Activated naive CD4-positive, alpha-beta T cell treated with anti-CD3 and anti-CD28 coated beads for 36 hours (primary cell): Measurements from ENCODE around the gene TRPM7. TPM values are rescaled to one million over a fixed set of nuclear protein-coding genes. Genes with fewer than 3 reads are reported as not detected.
A peak's percentile ranks its signal among the peaks of the same experiment; 100 is the strongest.
"Not testable (repeated sequence)": the region's sequence is repeated elsewhere in the genome, so short reads cannot be mapped to it uniquely, and the experiment has no call there.

ENCODE experiments used
- CTCF ChIA-PET: fragments of 350-600 bp; sonication (Branson Sonifier 250); formaldehyde crosslinking; loops from one replicate; lab custom pipeline; 2021; ENCODE audit warnings: antibody characterized with exemption; lab: Charles Lee
- DNase-seq: peaks from one replicate; pipeline ENCODE4 v3.0.0-alpha.2; 2020
- H3K27ac Mint-ChIP-seq: one replicate; pipeline ENCODE4 v1.8.0; 2021; ENCODE audit warnings: mild to moderate bottlenecking, mixed read lengths
- H3K27me3 Mint-ChIP-seq: one replicate; pipeline ENCODE4 v1.8.0; 2021; ENCODE audit warnings: low read depth, mixed read lengths
- H3K36me3 Mint-ChIP-seq: one replicate; pipeline ENCODE4 v1.8.0; 2021; ENCODE audit warnings: low read depth, mixed read lengths
- H3K4me1 Mint-ChIP-seq: one replicate; pipeline ENCODE4 v1.8.0; 2021; ENCODE audit warnings: low read depth, mixed read lengths
- H3K4me3 Mint-ChIP-seq: one replicate; pipeline ENCODE4 v1.8.0; 2021; ENCODE audit warnings: mild to moderate bottlenecking, moderate library complexity, mixed read lengths
- H3K9me3 Mint-ChIP-seq: one replicate; pipeline ENCODE4 v1.8.0; 2021; ENCODE audit warnings: mixed read lengths
- intact Hi-C: fragments of 100-400 bp; cut with micrococcal nuclease; formaldehyde crosslinking; loops from one replicate; pipeline ENCODE4 v1.15.1; 2023
- total RNA-seq, 2 experiments: library from RNA; stranded (reverse); gene quantifications; one replicate each; pipeline ENCODE4 v1.2.3, GENCODE V29; 2021

The TRPM7 gene
- total RNA-seq, 2 experiments from 2014 or later = 31.1 to 32.7 TPM

DNA sequence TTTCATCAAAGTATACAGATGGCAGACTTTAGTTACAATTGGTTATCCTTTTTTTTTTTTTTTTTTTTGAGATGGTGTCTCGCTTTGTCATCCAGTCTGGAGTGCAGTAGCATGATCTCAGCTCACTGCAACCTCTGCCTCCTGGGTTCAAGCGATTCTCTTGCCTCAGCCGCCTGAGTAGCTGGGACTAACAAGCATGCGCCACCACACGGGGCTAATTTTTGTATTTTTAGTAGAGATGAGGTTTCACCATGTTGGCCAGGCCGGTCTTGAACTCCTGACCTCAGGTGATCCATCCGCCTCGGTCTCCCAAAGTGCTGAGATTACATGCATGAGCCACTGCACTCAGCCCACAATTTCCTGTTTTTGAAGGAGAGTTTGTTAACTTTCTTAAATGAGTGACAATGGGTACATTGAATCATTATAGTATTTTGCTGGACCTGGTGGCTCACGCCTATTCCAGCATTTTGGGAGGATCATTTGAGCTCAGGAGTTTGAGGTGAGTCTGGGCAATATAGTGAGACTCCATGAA, 8.1 kb upstream of the TRPM7 start:
- H3K9me3 Mint-ChIP-seq, H3K4me3 Mint-ChIP-seq, H3K27me3 Mint-ChIP-seq, H3K27ac Mint-ChIP-seq, DNase-seq, H3K36me3 Mint-ChIP-seq, H3K4me1 Mint-ChIP-seq, intact Hi-C loops: not testable (repeated sequence)
- CTCF ChIA-PET = interaction anchor here (0.7 kb wide), 1 partner anchor 92 kb away, joined by 3 read pairs; no protein-coding TSS in a partner anchor

- Mint-ChIP-seq H3K4me1 (peaks cover 46% of the 10 kb centered on the region), H3K9me3 (no peaks in the 10 kb centered on the region), H3K27ac (peak overlapping the region; percentile 98), H3K36me3 (peaks cover 34% of the 10 kb centered on the region), H3K4me3 (peak overlapping the region; percentile 99), H3K27me3 (no peaks in the 10 kb centered on the region)
- intact Hi-C loops = loop anchor here (2.0 to 10.0 kb wide), 6 partner anchors 33 to 1065 kb away; partner anchors contain the start of genes DTWD1, FAM227B and SLC27A2
- DNase-seq = no peak
- CTCF ChIA-PET = no interaction called here
These were observed 805 bp upstream of the TRPM7 start for GRCh38 chr15:50687302-50687902.

DNA sequence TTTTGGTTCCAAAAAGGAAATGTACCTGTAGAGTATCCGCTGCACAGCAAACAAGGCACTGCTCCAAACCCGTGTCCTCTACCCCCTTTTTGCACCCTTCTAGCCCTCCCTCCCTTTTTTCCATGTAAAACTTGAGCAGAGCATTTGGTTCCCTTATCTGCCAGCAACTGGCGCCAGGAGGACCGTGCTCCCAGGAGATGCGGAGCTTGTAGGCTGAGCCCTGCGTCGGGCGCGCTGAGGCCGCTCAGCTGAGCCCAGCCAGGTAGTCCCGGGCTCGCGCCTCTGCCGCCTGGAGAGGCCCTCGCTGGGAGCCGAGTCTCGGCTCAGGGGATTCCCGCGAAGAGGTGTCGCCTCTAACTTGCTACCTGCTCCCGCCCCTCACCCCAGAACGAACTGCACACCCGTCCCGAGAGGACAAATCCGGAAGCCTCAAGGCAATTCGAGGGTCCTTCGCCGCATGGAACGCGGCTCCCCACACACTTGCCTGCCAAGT, 575 bp downstream of the TRPM7 start:
- H3K9me3 Mint-ChIP-seq = no peaks in the 10 kb centered on the region
- intact Hi-C loops = loop anchor here (1.0 to 10.0 kb wide), 11 partner anchors 31 to 1064 kb away; partner anchors contain the start of genes DTWD1, FAM227B, SLC27A2 and USP8
- peaks cover 42% of the 10 kb centered on the region for H3K36me3 Mint-ChIP-seq
- H3K4me1 Mint-ChIP-seq = peaks cover 58% of the 10 kb centered on the region
- H3K4me3 Mint-ChIP-seq = peak overlapping the region; percentile 99
- no peaks in the 10 kb centered on the region for H3K27me3 Mint-ChIP-seq
- DNase-seq = peak; percentile 87
- CTCF ChIA-PET = interaction anchor here (1.1 to 2.4 kb wide), 2 partner anchors 10 to 191 kb away, joined by 4 to 5 read pairs; no protein-coding TSS in a partner anchor
- H3K27ac Mint-ChIP-seq = peak overlapping the region; percentile 98

GRCh38 chr15:50685191-50685975, 1.2 kb downstream of the TRPM7 start:
- intact Hi-C loops = loop anchor here (5.0 to 10.0 kb wide), 4 partner anchors 389 to 1063 kb away; partner anchors contain the start of genes DTWD1, FAM227B and SLC27A2
- DNase-seq = no peak

DNA sequence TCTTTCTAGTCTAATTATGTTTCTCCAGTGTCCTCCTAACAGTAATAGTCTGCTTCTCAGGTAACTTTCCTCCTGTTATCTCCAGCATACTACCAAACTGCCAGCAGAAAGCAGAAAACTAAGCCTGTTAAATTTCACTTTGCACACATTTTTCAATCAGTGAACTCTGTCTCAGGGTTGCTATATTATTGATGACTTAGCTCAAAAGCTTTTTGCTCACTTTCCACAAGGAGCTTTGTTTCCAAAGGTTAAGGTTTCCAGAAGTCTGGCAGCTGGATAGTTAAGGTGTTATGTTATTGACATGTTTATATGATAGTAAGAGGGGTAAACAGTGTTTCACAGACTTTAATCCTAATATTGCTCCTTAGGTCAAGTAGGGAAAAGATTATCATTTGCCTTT, 5.1 kb downstream of the TRPM7 start:
- H3K36me3 Mint-ChIP-seq = peaks cover 41% of the 10 kb centered on the region
- H3K27me3 Mint-ChIP-seq = no peaks in the 10 kb centered on the region
- H3K9me3 Mint-ChIP-seq = no peaks in the 10 kb centered on the region
- no peak for DNase-seq
- H3K4me1 Mint-ChIP-seq = peaks cover 66% of the 10 kb centered on the region
- intact Hi-C loops = loop anchor here (10.0 kb wide), 2 partner anchors 393 to 497 kb away; partner anchors contain the start of gene SLC27A2
- CTCF ChIA-PET = no interaction called here
- H3K4me3 Mint-ChIP-seq = no peak overlapping the region
- H3K27ac Mint-ChIP-seq = peak overlapping the region; percentile 68

More at GRCh38 chr15:50685191-50685975, 1.2 kb downstream of the TRPM7 start:
- no peaks in the 10 kb centered on the region for H3K9me3 Mint-ChIP-seq
- peak overlapping the region; percentile 98 for H3K27ac Mint-ChIP-seq
- CTCF ChIA-PET = interaction anchor here (0.8 to 2.4 kb wide), 3 partner anchors 9 to 191 kb away, joined by 3 to 5 read pairs (median 4); no protein-coding TSS in a partner anchor
- H3K4me1 Mint-ChIP-seq = peaks cover 61% of the 10 kb centered on the region
- peak overlapping the region; percentile 99 for H3K4me3 Mint-ChIP-seq
- H3K36me3 Mint-ChIP-seq = peaks cover 42% of the 10 kb centered on the region
- H3K27me3 Mint-ChIP-seq = no peaks in the 10 kb centered on the region

DNA sequence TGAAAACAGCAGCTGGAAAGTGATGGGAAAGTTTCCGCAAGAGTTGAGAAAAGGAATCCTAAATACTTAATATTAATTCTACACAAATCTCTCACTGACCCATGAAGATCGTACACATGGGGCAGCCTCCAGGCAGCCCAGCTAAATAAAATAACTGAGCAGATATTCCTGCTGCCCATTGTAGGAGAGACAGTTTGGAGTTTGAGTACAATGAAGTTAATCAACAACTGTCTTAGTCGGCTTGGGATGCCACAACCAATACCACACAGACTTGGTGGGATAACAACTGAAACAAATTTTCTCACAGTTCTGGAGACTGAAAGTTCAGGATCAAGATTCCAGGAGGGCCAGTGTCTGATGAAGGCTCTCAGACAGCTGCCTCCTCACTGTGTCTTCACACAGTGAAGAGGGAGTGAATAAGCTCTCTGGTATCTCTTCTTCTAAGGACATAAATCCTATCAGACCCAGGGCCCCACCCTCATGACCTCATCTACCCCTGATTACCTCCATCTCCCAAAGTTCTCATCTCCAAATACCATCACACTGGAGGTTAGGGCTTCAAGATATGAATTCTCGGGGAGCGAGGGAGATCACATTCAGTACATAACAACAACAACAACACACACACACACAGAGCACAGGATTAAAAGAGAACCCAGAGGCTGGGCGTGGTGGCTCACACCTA, 9.7 kb downstream of the TRPM7 start:
- CTCF ChIA-PET = interaction anchor here (0.7 to 4.6 kb wide), 8 partner anchors 8 to 1531 kb away, joined by 3 to 22 read pairs (median 3); no protein-coding TSS in a partner anchor
- Mint-ChIP-seq H3K4me1 (peaks cover 35% of the 10 kb centered on the region), H3K9me3 (no peaks in the 10 kb centered on the region), H3K27ac (no peak overlapping the region), H3K36me3 (peaks cover 14% of the 10 kb centered on the region), H3K27me3 (no peaks in the 10 kb centered on the region), H3K4me3 (no peak overlapping the region)
- DNase-seq = no peak
- intact Hi-C loops = loop anchor here (5.0 kb wide), 1 partner anchor 515 kb away; no protein-coding TSS in a partner anchor

DNA sequence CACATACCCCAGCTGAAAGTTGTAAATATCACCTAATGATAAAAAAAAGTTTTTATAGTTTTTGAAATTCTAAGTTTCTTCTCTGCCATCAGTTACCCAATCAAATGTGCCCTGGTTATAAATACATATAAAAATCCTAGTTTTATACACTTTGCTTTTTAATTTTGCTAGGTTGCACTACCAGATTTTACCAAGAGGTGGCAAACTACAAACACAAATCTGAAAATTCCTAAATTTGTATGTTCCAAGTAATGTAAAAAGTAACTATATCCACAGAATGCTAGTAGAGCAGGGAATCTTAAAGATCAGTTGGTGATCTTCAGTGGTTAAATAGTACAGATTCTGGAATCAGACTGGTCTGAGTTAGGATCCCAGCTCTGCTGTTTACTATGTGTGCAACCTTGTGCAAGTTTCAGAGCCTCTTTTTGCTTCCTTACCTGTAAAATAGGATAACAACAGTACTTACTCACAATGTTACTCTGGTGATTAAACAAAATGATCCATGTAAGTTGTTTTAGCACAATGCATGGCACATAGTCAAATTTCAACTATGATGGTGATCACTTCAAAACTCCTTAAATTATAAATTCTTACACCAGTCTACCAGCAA, 11.0 kb downstream of the TRPM7 start:
- DNase-seq = no peak
- no peaks in the 10 kb centered on the region for H3K9me3 Mint-ChIP-seq
- H3K36me3 Mint-ChIP-seq = peaks cover 8% of the 10 kb centered on the region
- H3K27me3 Mint-ChIP-seq = no peaks in the 10 kb centered on the region
- peaks cover 31% of the 10 kb centered on the region for H3K4me1 Mint-ChIP-seq
- no peak overlapping the region for H3K27ac Mint-ChIP-seq
- CTCF ChIA-PET = interaction anchor here (0.6 to 4.6 kb wide), 16 partner anchors 9 to 233 kb away, joined by 3 to 22 read pairs (median 4); no protein-coding TSS in a partner anchor
- intact Hi-C loops = loop anchor here (1.0 to 5.0 kb wide), 4 partner anchors 9 to 517 kb away; partner anchors contain the start of gene AP4E1
- no peak overlapping the region for H3K4me3 Mint-ChIP-seq

- H3K4me3 Mint-ChIP-seq = no peak overlapping the region
- H3K36me3 Mint-ChIP-seq = peaks cover 5% of the 10 kb centered on the region
- intact Hi-C loops = no loop called here
- H3K9me3 Mint-ChIP-seq = no peaks in the 10 kb centered on the region
- no peak overlapping the region for H3K27ac Mint-ChIP-seq
- H3K4me1 Mint-ChIP-seq = peaks cover 22% of the 10 kb centered on the region
- H3K27me3 Mint-ChIP-seq = no peaks in the 10 kb centered on the region
- DNase-seq = no peak
- CTCF ChIA-PET = interaction anchor here (0.5 kb wide), 1 partner anchor 9 kb away, joined by 3 read pairs; no protein-coding TSS in a partner anchor
These were observed 16.5 kb downstream of the TRPM7 start for GRCh38 chr15:50670115-50670514.

GRCh38 chr15:50669611-50670010, 17.0 kb downstream of the TRPM7 start:
- H3K27me3 Mint-ChIP-seq = no peaks in the 10 kb centered on the region
- CTCF ChIA-PET = no interaction called here
- no peaks in the 10 kb centered on the region for H3K9me3 Mint-ChIP-seq
- no peak for DNase-seq
- intact Hi-C loops = no loop called here
- no peak overlapping the region for H3K4me3 Mint-ChIP-seq
- H3K36me3 Mint-ChIP-seq = peaks cover 3% of the 10 kb centered on the region
- H3K27ac Mint-ChIP-seq = no peak overlapping the region
- H3K4me1 Mint-ChIP-seq = peaks cover 22% of the 10 kb centered on the region

DNA sequence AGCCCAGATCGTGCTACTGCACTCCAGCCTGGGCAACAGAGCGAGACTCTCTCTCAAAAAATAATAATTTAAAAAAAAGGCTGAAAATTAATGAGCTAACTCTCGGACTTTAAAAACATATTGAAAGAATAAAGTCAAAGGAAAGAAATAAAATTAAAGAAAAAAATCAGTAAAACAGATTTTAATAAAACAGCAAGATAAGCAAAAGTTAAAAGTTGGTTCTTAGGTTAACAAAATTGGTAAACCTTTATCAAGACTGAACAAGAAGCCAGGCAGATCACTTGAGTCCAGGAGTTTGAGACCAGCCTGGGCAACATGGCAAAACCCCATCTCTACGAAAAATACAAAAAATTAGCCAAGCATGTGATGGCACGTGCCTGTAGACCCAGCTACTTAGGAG, 20.7 kb downstream of the TRPM7 start:
- Mint-ChIP-seq H3K4me3 (no peak overlapping the region), H3K36me3 (peaks cover 7% of the 10 kb centered on the region), H3K27ac (no peak overlapping the region), H3K27me3 (no peaks in the 10 kb centered on the region), H3K4me1 (peaks cover 17% of the 10 kb centered on the region), H3K9me3 (no peaks in the 10 kb centered on the region)
- intact Hi-C loops = no loop called here
- DNase-seq = no peak
- CTCF ChIA-PET = interaction anchor here (0.6 to 1.4 kb wide), 2 partner anchors 10 to 211 kb away, joined by 3 to 4 read pairs; no protein-coding TSS in a partner anchor

DNA sequence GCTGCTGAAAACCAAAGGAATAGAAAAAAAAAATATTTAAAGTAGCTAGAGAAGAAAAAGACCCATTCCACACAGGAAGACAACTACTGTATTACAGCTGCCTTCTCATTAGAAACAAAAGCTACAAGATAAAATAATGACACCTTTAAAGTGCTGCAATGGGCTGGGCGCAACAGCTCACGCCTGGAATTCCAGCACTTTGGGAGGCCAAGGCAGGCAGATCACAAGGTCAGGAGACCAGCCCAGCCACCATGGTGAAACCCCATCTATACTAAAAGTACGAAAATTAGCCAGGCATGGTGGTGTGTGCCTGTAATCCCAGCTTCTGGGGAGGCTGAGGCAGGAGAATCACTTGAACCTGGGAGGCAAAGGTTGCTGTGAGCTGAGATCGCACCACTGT, 31.0 kb downstream of the TRPM7 start:
- CTCF ChIA-PET = interaction anchor here (0.8 kb wide), 1 partner anchor 20 kb away, joined by 3 read pairs; no protein-coding TSS in a partner anchor
- H3K9me3 Mint-ChIP-seq = no peaks in the 10 kb centered on the region
- H3K27ac Mint-ChIP-seq = peak overlapping the region; percentile 53
- no peak for DNase-seq
- H3K36me3 Mint-ChIP-seq = peaks cover 40% of the 10 kb centered on the region
- H3K4me1 Mint-ChIP-seq = peaks cover 20% of the 10 kb centered on the region
- intact Hi-C loops = loop anchor here (2.0 kb wide), 1 partner anchor 31 kb away; the partner anchor contains the start of gene TRPM7
- H3K4me3 Mint-ChIP-seq = no peak overlapping the region
- H3K27me3 Mint-ChIP-seq = no peaks in the 10 kb centered on the region
